ENCODE data around the gene UXT. TPM values are rescaled to one million over a fixed set of nuclear protein-coding genes. Genes with fewer than 3 reads are reported as not detected.

Gene UXT
- total and polyA plus RNA-seq, 9 of the 15 experiments (the other 6 are each of a cell fraction or from before 2014, with no cell fraction given): 141 to 300 (median 204) TPM

DNA sequence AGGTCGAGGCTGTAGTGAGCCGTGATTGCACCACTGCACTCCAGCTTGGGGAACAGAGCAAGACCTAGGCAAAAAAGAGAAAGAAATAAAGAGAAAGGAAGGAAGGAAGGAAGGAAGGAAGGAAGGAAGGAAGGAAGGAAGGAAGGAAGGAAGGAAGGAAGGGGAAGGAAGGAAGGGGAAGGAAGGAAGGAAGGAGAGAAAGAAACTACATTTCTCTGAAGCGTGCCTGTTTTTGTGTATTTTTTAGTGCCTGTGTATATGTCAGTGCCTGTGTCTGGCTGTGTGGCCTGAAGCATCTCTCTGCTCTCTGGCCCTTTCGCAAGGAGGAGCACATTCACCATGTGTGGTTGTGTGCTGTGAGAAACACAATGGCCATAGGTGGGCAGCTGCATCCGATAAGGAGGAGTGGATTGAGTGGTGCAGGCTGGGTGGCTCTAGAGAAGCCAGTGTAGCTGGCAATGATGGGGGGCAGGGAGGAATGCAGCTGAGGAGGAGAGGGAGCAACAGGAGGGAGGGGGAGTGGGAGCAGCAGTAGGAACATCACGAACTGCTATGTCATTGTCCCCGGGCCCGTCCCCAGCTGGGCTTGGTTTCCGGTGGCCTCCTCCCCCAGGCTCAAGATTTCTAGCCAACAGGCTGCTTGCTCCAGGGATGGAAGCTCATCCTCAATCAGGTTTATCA lies 50.7 kb downstream of the UXT start (continued):
- TF ChIP-seq ARID1B (IDR thresholded peaks at IDR 0.05) (peak; percentile 49; the same call in 1 of the 2 replicates), CEBPZ (IDR thresholded peaks at IDR 0.05; ENCODE audit: borderline replicate concordance, low read depth, low read length) (no peak), HIVEP1 (CRISPR knock-in tag; IDR thresholded peaks at IDR 0.05) (no peak), FOXJ2 (tag; IDR thresholded peaks at IDR 0.05) (no peak), ZHX1 (conservative IDR thresholded peaks at IDR 0.05; ENCODE audit: low read length) (no peak), C11orf30 (IDR thresholded peaks at IDR 0.05; ENCODE audit: low read depth) (peak; percentile 83), GTF2F1 (IDR thresholded peaks at IDR 0.05; ENCODE audit: low read depth, low read length) (no peak), KDM2B (CRISPR knock-in tag; IDR thresholded peaks at IDR 0.05) (no peak)
